ENCODE data around the gene NEU2. TPM values are rescaled to one million over a fixed set of nuclear protein-coding genes. Genes with fewer than 3 reads are reported as not detected.
A peak's percentile ranks its signal among the peaks of the same experiment; 100 is the strongest.

Gene NEU2
- total and polyA plus RNA-seq, 4 donors: not detected

GRCh38 chr2:233010569-233011267 is 21.8 kb upstream of the NEU2 start:
- H3K36me3 ChIP-seq (ENCODE audit: control insufficient read depth in 4 of 4, insufficient read depth in 3 of 4, low read depth in 1 of 4, low read length in 3 of 4): peaks cover 0 to 2% (median 0%) of the 10 kb centered on the region in 4 donors
- H3K27me3 ChIP-seq (ENCODE audit: control insufficient read depth in 4 of 4, insufficient read depth in 4 of 4, low read length in 3 of 4): no peaks in the 10 kb centered on the region
- H3K9me3 ChIP-seq (ENCODE audit: control insufficient read depth in 4 of 4, low read length in 3 of 4): no peaks in the 10 kb centered on the region
- no peak overlapping the region for H3K9ac ChIP-seq (ENCODE audit: low read depth in 1 of 2, low read length in 2 of 2)
- TF ChIP-seq, protein P1, sequence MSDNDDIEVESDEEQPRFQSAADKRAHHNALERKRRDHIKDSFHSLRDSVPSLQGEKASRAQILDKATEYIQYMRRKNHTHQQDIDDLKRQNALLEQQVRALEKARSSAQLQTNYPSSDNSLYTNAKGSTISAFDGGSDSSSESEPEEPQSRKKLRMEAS (IDR thresholded peaks at IDR 0.05): no peak
- TF ChIP-seq YY1 (IDR thresholded peaks at IDR 0.05) (no peak), TAF1 (conservative IDR thresholded peaks at IDR 0.05) (no peak), HNF4A (conservative IDR thresholded peaks at IDR 0.05) (no peak), RAD21 (IDR thresholded peaks at IDR 0.05) (no peak), HNF4G (IDR thresholded peaks at IDR 0.05) (no peak), GABPA (IDR thresholded peaks at IDR 0.05 in 1 of 2, conservative IDR thresholded peaks at IDR 0.05 in 1 of 2) (no peak), NR2F2 (IDR thresholded peaks at IDR 0.05) (no peak), SP1 (IDR thresholded peaks at IDR 0.05) (no peak), FOXA2 (IDR thresholded peaks at IDR 0.05) (no peak), ZBTB33 (IDR thresholded peaks at IDR 0.05) (no peak), RXRA (IDR thresholded peaks at IDR 0.05) (no peak)
- TF ChIP-seq, protein P2, sequence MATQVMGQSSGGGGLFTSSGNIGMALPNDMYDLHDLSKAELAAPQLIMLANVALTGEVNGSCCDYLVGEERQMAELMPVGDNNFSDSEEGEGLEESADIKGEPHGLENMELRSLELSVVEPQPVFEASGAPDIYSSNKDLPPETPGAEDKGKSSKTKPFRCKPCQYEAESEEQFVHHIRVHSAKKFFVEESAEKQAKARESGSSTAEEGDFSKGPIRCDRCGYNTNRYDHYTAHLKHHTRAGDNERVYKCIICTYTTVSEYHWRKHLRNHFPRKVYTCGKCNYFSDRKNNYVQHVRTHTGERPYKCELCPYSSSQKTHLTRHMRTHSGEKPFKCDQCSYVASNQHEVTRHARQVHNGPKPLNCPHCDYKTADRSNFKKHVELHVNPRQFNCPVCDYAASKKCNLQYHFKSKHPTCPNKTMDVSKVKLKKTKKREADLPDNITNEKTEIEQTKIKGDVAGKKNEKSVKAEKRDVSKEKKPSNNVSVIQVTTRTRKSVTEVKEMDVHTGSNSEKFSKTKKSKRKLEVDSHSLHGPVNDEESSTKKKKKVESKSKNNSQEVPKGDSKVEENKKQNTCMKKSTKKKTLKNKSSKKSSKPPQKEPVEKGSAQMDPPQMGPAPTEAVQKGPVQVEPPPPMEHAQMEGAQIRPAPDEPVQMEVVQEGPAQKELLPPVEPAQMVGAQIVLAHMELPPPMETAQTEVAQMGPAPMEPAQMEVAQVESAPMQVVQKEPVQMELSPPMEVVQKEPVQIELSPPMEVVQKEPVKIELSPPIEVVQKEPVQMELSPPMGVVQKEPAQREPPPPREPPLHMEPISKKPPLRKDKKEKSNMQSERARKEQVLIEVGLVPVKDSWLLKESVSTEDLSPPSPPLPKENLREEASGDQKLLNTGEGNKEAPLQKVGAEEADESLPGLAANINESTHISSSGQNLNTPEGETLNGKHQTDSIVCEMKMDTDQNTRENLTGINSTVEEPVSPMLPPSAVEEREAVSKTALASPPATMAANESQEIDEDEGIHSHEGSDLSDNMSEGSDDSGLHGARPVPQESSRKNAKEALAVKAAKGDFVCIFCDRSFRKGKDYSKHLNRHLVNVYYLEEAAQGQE (IDR thresholded peaks at IDR 0.05): no peak
- TF ChIP-seq, protein P3, sequence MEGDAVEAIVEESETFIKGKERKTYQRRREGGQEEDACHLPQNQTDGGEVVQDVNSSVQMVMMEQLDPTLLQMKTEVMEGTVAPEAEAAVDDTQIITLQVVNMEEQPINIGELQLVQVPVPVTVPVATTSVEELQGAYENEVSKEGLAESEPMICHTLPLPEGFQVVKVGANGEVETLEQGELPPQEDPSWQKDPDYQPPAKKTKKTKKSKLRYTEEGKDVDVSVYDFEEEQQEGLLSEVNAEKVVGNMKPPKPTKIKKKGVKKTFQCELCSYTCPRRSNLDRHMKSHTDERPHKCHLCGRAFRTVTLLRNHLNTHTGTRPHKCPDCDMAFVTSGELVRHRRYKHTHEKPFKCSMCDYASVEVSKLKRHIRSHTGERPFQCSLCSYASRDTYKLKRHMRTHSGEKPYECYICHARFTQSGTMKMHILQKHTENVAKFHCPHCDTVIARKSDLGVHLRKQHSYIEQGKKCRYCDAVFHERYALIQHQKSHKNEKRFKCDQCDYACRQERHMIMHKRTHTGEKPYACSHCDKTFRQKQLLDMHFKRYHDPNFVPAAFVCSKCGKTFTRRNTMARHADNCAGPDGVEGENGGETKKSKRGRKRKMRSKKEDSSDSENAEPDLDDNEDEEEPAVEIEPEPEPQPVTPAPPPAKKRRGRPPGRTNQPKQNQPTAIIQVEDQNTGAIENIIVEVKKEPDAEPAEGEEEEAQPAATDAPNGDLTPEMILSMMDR (IDR thresholded peaks at IDR 0.05; ENCODE audit: low read depth, low read length, missing input control): no peak
- WGBS: 91% methylated on average over 9 of the region's 9 CpGs
- H3K4me3 ChIP-seq (ENCODE audit: low read depth in 1 of 3, low read length in 3 of 3): no peak overlapping the region
- H3K27ac ChIP-seq (ENCODE audit: low read depth in 1 of 2, low read length in 2 of 2): no peak overlapping the region
- H3K4me1 ChIP-seq (ENCODE audit: control insufficient read depth in 4 of 4, insufficient read depth in 4 of 4, low read length in 3 of 4): peaks cover 13 to 37% (median 21%) of the 10 kb centered on the region in 4 donors
- no peak for DNase-seq (ENCODE audit: low spot score)

DNA sequence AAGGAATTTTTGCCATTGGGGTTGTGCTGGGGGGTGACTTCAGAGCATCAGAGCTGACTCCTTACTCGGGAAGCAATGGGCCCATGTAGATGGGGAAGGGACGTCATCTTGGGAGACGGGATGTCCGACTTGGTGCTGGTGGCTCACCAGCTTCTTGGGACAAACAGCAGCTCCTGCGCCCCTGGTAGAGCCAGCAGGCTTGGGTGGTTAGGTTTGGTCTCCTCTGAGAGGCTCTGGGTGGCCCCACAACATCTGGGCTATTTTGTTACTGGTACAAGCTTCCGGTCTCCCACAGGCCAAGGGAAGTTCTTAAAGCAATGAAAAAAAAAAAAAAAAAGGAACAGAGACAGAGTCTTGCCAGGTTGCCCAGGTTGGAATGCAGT is 21.2 kb upstream of the NEU2 start:
- Histone ChIP-seq H3K9ac (ENCODE audit: low read depth in 1 of 2, low read length in 2 of 2) (no peak overlapping the region), H3K27me3 (ENCODE audit: control insufficient read depth in 4 of 4, insufficient read depth in 4 of 4, low read length in 3 of 4) (no peaks in the 10 kb centered on the region), H3K4me1 (ENCODE audit: control insufficient read depth in 4 of 4, insufficient read depth in 4 of 4, low read length in 3 of 4) (peaks cover 13 to 37% (median 21%) of the 10 kb centered on the region in 4 donors), H3K9me3 (ENCODE audit: control insufficient read depth in 4 of 4, low read length in 3 of 4) (no peaks in the 10 kb centered on the region), H3K4me3 (ENCODE audit: low read depth in 1 of 3, low read length in 3 of 3) (peak overlapping the region; percentile 46 to 63 (median 54)), H3K36me3 (ENCODE audit: control insufficient read depth in 4 of 4, insufficient read depth in 3 of 4, low read depth in 1 of 4, low read length in 3 of 4) (peaks cover 0 to 2% (median 0%) of the 10 kb centered on the region in 4 donors), H3K27ac (ENCODE audit: low read depth in 1 of 2, low read length in 2 of 2) (no peak overlapping the region)
- 92% methylated on average over 6 of the region's 6 CpGs for WGBS
- no peak for DNase-seq (ENCODE audit: low spot score)
- TF ChIP-seq ZBTB33 (IDR thresholded peaks at IDR 0.05) (no peak), YY1 (IDR thresholded peaks at IDR 0.05) (no peak), HNF4G (IDR thresholded peaks at IDR 0.05) (no peak), HNF4A (conservative IDR thresholded peaks at IDR 0.05) (no peak), RXRA (IDR thresholded peaks at IDR 0.05) (no peak), EGR1 (IDR thresholded peaks at IDR 0.05; ENCODE audit: low read depth in 2 of 2) (no peak), TAF1 (conservative IDR thresholded peaks at IDR 0.05) (no peak), GABPA (IDR thresholded peaks at IDR 0.05 in 1 of 2, conservative IDR thresholded peaks at IDR 0.05 in 1 of 2) (no peak), FOXA1 (IDR thresholded peaks at IDR 0.05) (no peak)
- TF ChIP-seq, protein P1 (IDR thresholded peaks at IDR 0.05): no peak
- TF ChIP-seq, protein P2 (IDR thresholded peaks at IDR 0.05): no peak
